22Rv1 (cell line): ENCODE measurements around the gene SNX10.

Experiments
- H3K27ac ChIP-seq: fragments of 450-650 bp; 2 replicates; pipeline ENCODE4 v1.5.1; 2017
- CTCF ChIP-seq: fragments of 450-650 bp; IDR thresholded peaks from 2 replicates; pipeline ENCODE4 v1.5.1; 2017; ENCODE audit warnings: mild to moderate bottlenecking
- ZFX ChIP-seq: fragments of 450-650 bp; IDR thresholded peaks from 2 replicates; pipeline ENCODE4 v1.6.1; 2017; ENCODE audit warnings: antibody characterized with exemption, borderline replicate concordance

SNX10 gene

DNA sequence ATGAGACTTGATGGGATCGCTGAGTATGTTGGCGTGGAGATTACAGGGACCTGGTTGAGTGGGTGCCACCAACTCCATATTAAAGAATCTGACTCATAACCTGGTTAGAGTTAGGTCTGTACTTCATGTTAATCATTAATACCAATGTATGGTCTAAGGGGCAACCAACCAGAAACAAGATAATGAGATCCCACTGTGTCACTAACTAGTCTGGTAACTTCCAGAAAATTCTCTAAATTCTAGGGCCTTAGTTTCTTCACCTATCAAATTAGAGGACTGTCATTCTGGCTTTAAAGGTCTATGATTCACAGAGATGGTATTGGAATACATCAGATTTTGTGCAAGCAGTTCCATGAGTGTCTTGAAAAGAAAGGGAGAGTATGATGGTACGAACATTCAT lies 102.2 kb downstream of the SNX10 start:
- TF ChIP-seq CTCF (no peak), ZFX (no peak)
- H3K27ac ChIP-seq = no peak overlapping the region

DNA sequence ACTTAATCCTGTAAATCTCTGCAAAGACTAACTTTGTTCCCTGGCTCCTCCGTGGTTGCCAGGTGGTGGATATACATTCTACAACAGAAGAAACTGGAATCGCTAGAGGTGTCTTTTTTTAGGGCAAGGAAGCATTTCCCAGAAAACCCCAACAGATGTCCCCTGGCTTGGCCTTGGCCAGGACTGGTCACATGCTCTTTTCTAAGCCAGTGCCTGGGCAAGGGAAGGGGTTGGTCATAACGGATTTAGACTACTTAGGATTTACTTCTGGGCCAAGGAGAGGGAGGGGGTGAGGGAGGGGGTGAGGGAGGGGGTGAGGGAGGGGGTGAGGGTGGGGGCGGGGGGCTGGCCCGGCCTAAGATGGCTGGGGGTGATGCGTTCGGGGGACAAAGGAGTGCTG lies 105.7 kb downstream of the SNX10 start:
- TF ChIP-seq CTCF (no peak), ZFX (no peak)
- no peak overlapping the region for H3K27ac ChIP-seq

- H3K27ac ChIP-seq = no peak overlapping the region
- TF ChIP-seq CTCF (no peak; the same call in 1 of the 2 replicates), ZFX (no peak)
These were observed 106.2 kb downstream of the SNX10 start for GRCh38 chr7:26397796-26398426.

DNA sequence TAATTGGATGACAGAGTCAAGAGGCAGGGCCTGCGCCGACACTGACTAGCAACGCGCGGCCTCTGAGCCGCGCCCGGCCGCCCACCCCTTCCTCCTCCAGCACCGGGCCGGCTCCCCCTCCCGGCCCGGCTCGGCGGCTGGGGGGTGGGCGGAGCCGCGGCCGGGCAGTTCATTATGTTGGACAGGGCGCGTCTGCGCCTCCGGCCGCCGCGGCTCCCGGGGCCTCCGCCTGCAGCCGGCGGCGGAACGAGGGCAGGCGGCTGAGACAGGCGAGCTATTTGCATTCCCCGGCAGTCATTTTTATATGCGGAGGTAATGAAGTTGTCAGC lies 106.7 kb downstream of the SNX10 start:
- H3K27ac ChIP-seq = no peak overlapping the region
- TF ChIP-seq ZFX (no peak), CTCF (no peak; the same call in 1 of the 2 replicates)

- TF ChIP-seq CTCF (0 out of 2 replicates have a peak, but pooled peaks have one; percentile 21), ZFX (no peak)
These were observed 107.3 kb downstream of the SNX10 start for GRCh38 chr7:26398756-26399509.

GRCh38 chr7:26399736-26400135 lies 108.1 kb downstream of the SNX10 start:
- no peak overlapping the region for H3K27ac ChIP-seq
- TF ChIP-seq ZFX (no peak), CTCF (no peak)

More at GRCh38 chr7:26398756-26399509, 107.3 kb downstream of the SNX10 start:
- no peak overlapping the region for H3K27ac ChIP-seq

DNA sequence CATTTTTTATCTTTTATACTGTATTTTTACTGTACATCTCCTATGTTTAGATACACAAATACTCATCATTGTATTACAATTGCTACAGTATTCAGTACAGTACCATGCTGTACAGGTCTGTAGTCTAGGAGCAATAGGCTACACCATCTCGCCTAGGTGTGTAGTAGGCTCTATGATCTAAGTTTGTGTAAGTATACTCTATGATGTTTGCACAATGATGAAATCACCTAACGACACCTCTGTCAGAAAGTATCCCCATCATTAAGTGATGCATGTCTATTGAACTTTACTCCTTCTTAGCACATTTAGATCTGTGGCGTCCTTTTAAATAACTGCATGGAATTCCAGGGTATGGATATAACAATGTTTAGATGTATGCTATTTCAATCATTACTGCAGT lies 112.0 kb downstream of the SNX10 start:
- TF ChIP-seq CTCF (no peak), ZFX (no peak)
- H3K27ac ChIP-seq = no peak overlapping the region
